Activated CD4-positive, alpha-beta T cell treated with anti-CD3 and anti-CD28 coated beads, Interleukin-2, amount 10 ng/mL, durations not matched to agents 24 days and 14 days (primary cell): ENCODE results near the gene XKR7. TPM values are rescaled to one million over a fixed set of nuclear protein-coding genes. Genes with fewer than 3 reads are reported as not detected.
A peak's percentile ranks its signal among the peaks of the same experiment; 100 is the strongest.
"Not testable (repeated sequence)": the region's sequence is repeated elsewhere in the genome, so short reads cannot be mapped to it uniquely, and the experiment has no call there.

Experiments used
- DNase-seq: peaks from one replicate; pipeline ENCODE4 v3.0.0; 2022
- H3K27ac Mint-ChIP-seq: one replicate; pipeline ENCODE4 v1.8.0; 2022; ENCODE audit warnings: mild to moderate bottlenecking, mixed read lengths
- H3K27me3 Mint-ChIP-seq: one replicate; pipeline ENCODE4 v1.8.0; 2022; ENCODE audit warnings: mixed read lengths
- H3K36me3 Mint-ChIP-seq: one replicate; pipeline ENCODE4 v1.8.0; 2022; ENCODE audit warnings: low read depth, mild to moderate bottlenecking, mixed read lengths
- H3K4me1 Mint-ChIP-seq: one replicate; pipeline ENCODE4 v1.8.0; 2021; ENCODE audit warnings: mixed read lengths
- H3K4me3 Mint-ChIP-seq: one replicate; pipeline ENCODE4 v1.8.0; 2022; ENCODE audit warnings: mild to moderate bottlenecking, moderate library complexity, mixed read lengths
- H3K9me3 Mint-ChIP-seq: one replicate; pipeline ENCODE4 v1.8.0; 2021; ENCODE audit warnings: mixed read lengths
- intact Hi-C: fragments of 100-400 bp; cut with micrococcal nuclease; formaldehyde crosslinking; loops from one replicate; pipeline ENCODE4 v1.15.1; 2023
- total RNA-seq: library from RNA; stranded (reverse); gene quantifications from 2 replicates; pipeline ENCODE4 v1.2.3, GENCODE V29; 2022

XKR7 gene
- total RNA-seq = not detected in 2 replicates

GRCh38 chr20:31967830-31968249 is at the start of gene XKR7:
Gene XKR7, plus strand, starts transcription at chr20:31968151. Its CDS starts 25 bp downstream, at chr20:31968176.
- Mint-ChIP-seq H3K9me3 (no peaks in the 10 kb centered on the region), H3K4me3 (peak within 1 kb of the TSS; percentile 82), H3K27me3 (peaks cover 28% of the 10 kb centered on the region), H3K27ac (peak within 1 kb of the TSS; percentile 37), H3K36me3 (no peaks in the 10 kb centered on the region), H3K4me1 (peaks cover 6% of the 10 kb centered on the region)
- intact Hi-C loops = loop anchor here (1.0 kb wide), 1 partner anchor 16 kb away; the partner anchor contains the start of gene PDRG1
- DNase-seq = peak; percentile 72

GRCh38 chr20:31918466-31919105 is 49.4 kb upstream of the XKR7 start:
- no peak overlapping the region for H3K4me3 Mint-ChIP-seq
- H3K9me3 Mint-ChIP-seq = no peaks in the 10 kb centered on the region
- peaks cover under 1% of the 10 kb centered on the region for H3K4me1 Mint-ChIP-seq
- DNase-seq = no peak
- H3K27ac Mint-ChIP-seq = no peak overlapping the region
- intact Hi-C loops = no loop called here
- H3K27me3 Mint-ChIP-seq = peaks cover 12% of the 10 kb centered on the region
- H3K36me3 Mint-ChIP-seq = no peaks in the 10 kb centered on the region

GRCh38 chr20:31919410-31920155 is 48.4 kb upstream of the XKR7 start:
- no peak for DNase-seq
- peaks cover 12% of the 10 kb centered on the region for H3K27me3 Mint-ChIP-seq
- no peaks in the 10 kb centered on the region for H3K9me3 Mint-ChIP-seq
- H3K4me1 Mint-ChIP-seq = peaks cover 2% of the 10 kb centered on the region
- no peaks in the 10 kb centered on the region for H3K36me3 Mint-ChIP-seq
- intact Hi-C loops = no loop called here
- no peak overlapping the region for H3K27ac Mint-ChIP-seq
- no peak overlapping the region for H3K4me3 Mint-ChIP-seq

GRCh38 chr20:31920275-31920855 is 47.6 kb upstream of the XKR7 start:
- H3K4me3 Mint-ChIP-seq = no peak overlapping the region
- intact Hi-C loops = no loop called here
- peaks cover 12% of the 10 kb centered on the region for H3K27me3 Mint-ChIP-seq
- H3K9me3 Mint-ChIP-seq = no peaks in the 10 kb centered on the region
- H3K36me3 Mint-ChIP-seq = no peaks in the 10 kb centered on the region
- peaks cover 2% of the 10 kb centered on the region for H3K4me1 Mint-ChIP-seq
- DNase-seq = no peak
- H3K27ac Mint-ChIP-seq = no peak overlapping the region

GRCh38 chr20:31921480-31921879 is 46.5 kb upstream of the XKR7 start:
- H3K4me3 Mint-ChIP-seq, H3K4me1 Mint-ChIP-seq, intact Hi-C loops, H3K27ac Mint-ChIP-seq, H3K36me3 Mint-ChIP-seq, DNase-seq, H3K9me3 Mint-ChIP-seq: not testable (repeated sequence)
- peaks cover 12% of the 10 kb centered on the region for H3K27me3 Mint-ChIP-seq

GRCh38 chr20:31922181-31922580 is 45.8 kb upstream of the XKR7 start:
- Mint-ChIP-seq H3K27ac (no peak overlapping the region), H3K4me3 (no peak overlapping the region), H3K27me3 (peaks cover 12% of the 10 kb centered on the region), H3K9me3 (no peaks in the 10 kb centered on the region), H3K4me1 (peaks cover 2% of the 10 kb centered on the region), H3K36me3 (no peaks in the 10 kb centered on the region)
- intact Hi-C loops = no loop called here
- DNase-seq = no peak

- Mint-ChIP-seq H3K4me3 (no peak overlapping the region), H3K9me3 (no peaks in the 10 kb centered on the region), H3K27ac (no peak overlapping the region), H3K27me3 (peaks cover 10% of the 10 kb centered on the region), H3K4me1 (peaks cover 2% of the 10 kb centered on the region), H3K36me3 (no peaks in the 10 kb centered on the region)
- no peak for DNase-seq
- intact Hi-C loops = no loop called here
Observed at GRCh38 chr20:31922588-31922987, 45.4 kb upstream of the XKR7 start.

- H3K4me1 Mint-ChIP-seq = peaks cover 2% of the 10 kb centered on the region
- H3K4me3 Mint-ChIP-seq = no peak overlapping the region
- DNase-seq = no peak
- H3K27ac Mint-ChIP-seq = no peak overlapping the region
- H3K27me3 Mint-ChIP-seq = peaks cover 7% of the 10 kb centered on the region
- no peaks in the 10 kb centered on the region for H3K36me3 Mint-ChIP-seq
- H3K9me3 Mint-ChIP-seq = no peaks in the 10 kb centered on the region
- intact Hi-C loops = no loop called here
Observed at GRCh38 chr20:31923388-31924331, 44.3 kb upstream of the XKR7 start.

GRCh38 chr20:31924561-31924960 is 43.4 kb upstream of the XKR7 start:
- Mint-ChIP-seq H3K36me3 (no peaks in the 10 kb centered on the region), H3K27me3 (peaks cover 10% of the 10 kb centered on the region), H3K4me1 (peaks cover 2% of the 10 kb centered on the region), H3K27ac (peak overlapping the region; percentile 14), H3K4me3 (no peak overlapping the region), H3K9me3 (no peaks in the 10 kb centered on the region)
- no peak for DNase-seq
- intact Hi-C loops = no loop called here

GRCh38 chr20:31925631-31926030 is 42.3 kb upstream of the XKR7 start:
- peaks cover 16% of the 10 kb centered on the region for H3K27me3 Mint-ChIP-seq

GRCh38 chr20:31926493-31926892 is 41.5 kb upstream of the XKR7 start:
- intact Hi-C loops = no loop called here
- DNase-seq = no peak
- Mint-ChIP-seq H3K27me3 (peaks cover 23% of the 10 kb centered on the region), H3K4me3 (no peak overlapping the region), H3K27ac (no peak overlapping the region), H3K36me3 (no peaks in the 10 kb centered on the region), H3K9me3 (no peaks in the 10 kb centered on the region), H3K4me1 (peaks cover 2% of the 10 kb centered on the region)

More at GRCh38 chr20:31925631-31926030, 42.3 kb upstream of the XKR7 start:
- Mint-ChIP-seq H3K36me3 (no peaks in the 10 kb centered on the region), H3K9me3 (no peaks in the 10 kb centered on the region), H3K27ac (no peak overlapping the region), H3K4me3 (no peak overlapping the region), H3K4me1 (peaks cover 2% of the 10 kb centered on the region)
- DNase-seq = no peak
- intact Hi-C loops = no loop called here

- peaks cover 22% of the 10 kb centered on the region for H3K27me3 Mint-ChIP-seq
- peaks cover 2% of the 10 kb centered on the region for H3K4me1 Mint-ChIP-seq
- no peak overlapping the region for H3K4me3 Mint-ChIP-seq
- no peaks in the 10 kb centered on the region for H3K36me3 Mint-ChIP-seq
- intact Hi-C loops = no loop called here
- no peak overlapping the region for H3K27ac Mint-ChIP-seq
- no peak for DNase-seq
- no peaks in the 10 kb centered on the region for H3K9me3 Mint-ChIP-seq
Observed at GRCh38 chr20:31927627-31928159, 40.3 kb upstream of the XKR7 start.

- H3K36me3 Mint-ChIP-seq, H3K9me3 Mint-ChIP-seq, DNase-seq, H3K4me1 Mint-ChIP-seq, H3K4me3 Mint-ChIP-seq, H3K27ac Mint-ChIP-seq, intact Hi-C loops: not testable (repeated sequence)
- peaks cover 22% of the 10 kb centered on the region for H3K27me3 Mint-ChIP-seq
Observed at GRCh38 chr20:31929631-31930030, 38.3 kb upstream of the XKR7 start.
